Measurements from ENCODE around the gene GLS. TPM values are rescaled to one million over a fixed set of nuclear protein-coding genes. Genes with fewer than 3 reads are reported as not detected.
"Not testable (repeated sequence)": the region's sequence is repeated elsewhere in the genome, so short reads cannot be mapped to it uniquely, and the experiment has no call there.

The GLS gene
- total RNA-seq, 1 donor from 2014 or later: 10.2 TPM

GRCh38 chr2:190984595-190984994, 104.0 kb downstream of the GLS start:
- ATAC-seq: no peak
- DNase-seq (ENCODE audit: low spot score): no peak

- peak; percentile 88 for ATAC-seq
- DNase-seq (ENCODE audit: low spot score): peak; percentile 67
Measured at GRCh38 chr2:190986221-190986953, 105.8 kb downstream of the GLS start.

GRCh38 chr2:190987116-190987515, 106.5 kb downstream of the GLS start:
- no peak for ATAC-seq

GRCh38 chr2:190987938-190988337, 107.3 kb downstream of the GLS start:
- no peak for ATAC-seq
- DNase-seq (ENCODE audit: low spot score): no peak

More at GRCh38 chr2:190987116-190987515, 106.5 kb downstream of the GLS start:
- no peak for DNase-seq (ENCODE audit: low spot score)

GRCh38 chr2:190988910-190989309, 108.3 kb downstream of the GLS start:
- DNase-seq (ENCODE audit: low spot score) (no peak), ATAC-seq (no peak)

- DNase-seq (ENCODE audit: low spot score) (no peak), ATAC-seq (no peak)
Measured at GRCh38 chr2:190990132-190990531, 109.5 kb downstream of the GLS start.

- ATAC-seq (no peak), DNase-seq (ENCODE audit: low spot score) (no peak)
Measured at GRCh38 chr2:190993292-190993643, 112.6 kb downstream of the GLS start.

- ATAC-seq (no peak), DNase-seq (ENCODE audit: low spot score) (no peak)
Measured at GRCh38 chr2:190994148-190994547, 113.5 kb downstream of the GLS start.

- not testable (repeated sequence) for ATAC-seq; DNase-seq (ENCODE audit: low spot score)
Measured at GRCh38 chr2:190995315-190995714, 114.7 kb downstream of the GLS start.

GRCh38 chr2:190996338-190996946, 115.8 kb downstream of the GLS start:
- DNase-seq (ENCODE audit: low spot score): no peak
- ATAC-seq: peak; percentile 85

- DNase-seq (ENCODE audit: low spot score): no peak
- ATAC-seq: peak; percentile 29
Measured at GRCh38 chr2:190996947-190997346, 116.3 kb downstream of the GLS start.

- ATAC-seq: no peak
- no peak for DNase-seq (ENCODE audit: low spot score)
Measured at GRCh38 chr2:190997526-190998113, 117.0 kb downstream of the GLS start.

- no peak for DNase-seq (ENCODE audit: low spot score)
- no peak for ATAC-seq
Measured at GRCh38 chr2:190999058-190999457, 118.4 kb downstream of the GLS start.

- ATAC-seq (no peak), DNase-seq (ENCODE audit: low spot score) (no peak)
Measured at GRCh38 chr2:190999949-191000665, 119.5 kb downstream of the GLS start.

GRCh38 chr2:191001032-191001431, 120.4 kb downstream of the GLS start:
- ATAC-seq (no peak), DNase-seq (ENCODE audit: low spot score) (no peak)

GRCh38 chr2:191001624-191002023, 121.0 kb downstream of the GLS start:
- DNase-seq (ENCODE audit: low spot score) (no peak), ATAC-seq (no peak)

- no peak for DNase-seq (ENCODE audit: low spot score)
- ATAC-seq: no peak
Measured at GRCh38 chr2:191003405-191004309, 123.0 kb downstream of the GLS start.

GRCh38 chr2:191006297-191006696, 125.7 kb downstream of the GLS start:
- ATAC-seq: no peak
- DNase-seq (ENCODE audit: low spot score): no peak

- ATAC-seq (no peak), DNase-seq (ENCODE audit: low spot score) (no peak)
Measured at GRCh38 chr2:191006997-191007783, 126.6 kb downstream of the GLS start.

GRCh38 chr2:191008286-191008685, 127.7 kb downstream of the GLS start:
- DNase-seq (ENCODE audit: low spot score) (no peak), ATAC-seq (no peak)
